T-helper 2 cell treated with Interferon-gamma antibody and Interleukin-4, amounts not matched to agents 5 μg/mL and 100 μg/mL, for 36 hours (primary cell): ENCODE results near the gene ARHGEF6.
A peak's percentile ranks its signal among the peaks of the same experiment; 100 is the strongest.

Experiments
- DNase-seq: peaks from one replicate; pipeline ENCODE4 v3.0.0; 2021; ENCODE audit warnings: low spot score
- H3K27ac Mint-ChIP-seq: one replicate; pipeline ENCODE4 v1.8.0; 2021; ENCODE audit warnings: mild to moderate bottlenecking, mixed read lengths
- H3K27me3 Mint-ChIP-seq: one replicate; pipeline ENCODE4 v1.8.0; 2021; ENCODE audit warnings: low read depth, mixed read lengths
- H3K36me3 Mint-ChIP-seq: one replicate; pipeline ENCODE4 v1.8.0; 2021; ENCODE audit warnings: low read depth, mixed read lengths
- H3K4me1 Mint-ChIP-seq: one replicate; pipeline ENCODE4 v1.8.0; 2021; ENCODE audit warnings: low read depth, mixed read lengths
- H3K4me3 Mint-ChIP-seq: one replicate; pipeline ENCODE4 v1.8.0; 2022; ENCODE audit warnings: mild to moderate bottlenecking, moderate library complexity, mixed read lengths
- H3K9me3 Mint-ChIP-seq: one replicate; pipeline ENCODE4 v1.8.0; 2021; ENCODE audit warnings: mixed read lengths

ARHGEF6 gene

GRCh38 chrX:136674270-136674985 lies 106.3 kb downstream of the ARHGEF6 start:
- Mint-ChIP-seq H3K4me1 (peaks cover 80% of the 10 kb centered on the region), H3K36me3 (peaks cover 75% of the 10 kb centered on the region), H3K27me3 (no peaks in the 10 kb centered on the region), H3K27ac (peak overlapping the region; percentile 95), H3K9me3 (no peaks in the 10 kb centered on the region), H3K4me3 (peak overlapping the region; percentile 72)
- DNase-seq = no peak

GRCh38 chrX:136671006-136671610 lies 109.6 kb downstream of the ARHGEF6 start:
- Mint-ChIP-seq H3K27ac (peak overlapping the region; percentile 7), H3K27me3 (no peaks in the 10 kb centered on the region), H3K36me3 (peaks cover 80% of the 10 kb centered on the region), H3K9me3 (no peaks in the 10 kb centered on the region), H3K4me1 (peaks cover 75% of the 10 kb centered on the region), H3K4me3 (no peak overlapping the region)
- no peak for DNase-seq

- peaks cover 66% of the 10 kb centered on the region for H3K4me1 Mint-ChIP-seq
- H3K27me3 Mint-ChIP-seq = no peaks in the 10 kb centered on the region
- no peak for DNase-seq
- H3K36me3 Mint-ChIP-seq = peaks cover 86% of the 10 kb centered on the region
- H3K27ac Mint-ChIP-seq = peak overlapping the region; percentile 89
- H3K4me3 Mint-ChIP-seq = peak overlapping the region; percentile 49
- H3K9me3 Mint-ChIP-seq = peaks cover 14% of the 10 kb centered on the region
Observed at GRCh38 chrX:136667446-136668168, 113.1 kb downstream of the ARHGEF6 start.

GRCh38 chrX:136666088-136666487 lies 114.6 kb downstream of the ARHGEF6 start:
- peak overlapping the region; percentile 43 for H3K27ac Mint-ChIP-seq
- peaks cover 64% of the 10 kb centered on the region for H3K4me1 Mint-ChIP-seq
- no peak overlapping the region for H3K4me3 Mint-ChIP-seq
- peaks cover 14% of the 10 kb centered on the region for H3K9me3 Mint-ChIP-seq
- no peak for DNase-seq
- H3K36me3 Mint-ChIP-seq = peaks cover 83% of the 10 kb centered on the region
- no peaks in the 10 kb centered on the region for H3K27me3 Mint-ChIP-seq

GRCh38 chrX:136665258-136665900 lies 115.4 kb downstream of the ARHGEF6 start:
- H3K36me3 Mint-ChIP-seq = peaks cover 83% of the 10 kb centered on the region
- peaks cover 14% of the 10 kb centered on the region for H3K9me3 Mint-ChIP-seq
- peak overlapping the region; percentile 60 for H3K4me3 Mint-ChIP-seq
- H3K27ac Mint-ChIP-seq = peak overlapping the region; percentile 78
- H3K27me3 Mint-ChIP-seq = no peaks in the 10 kb centered on the region
- peaks cover 64% of the 10 kb centered on the region for H3K4me1 Mint-ChIP-seq
- no peak for DNase-seq

GRCh38 chrX:136662976-136663375 lies 117.8 kb downstream of the ARHGEF6 start:
- Mint-ChIP-seq H3K27ac (peak overlapping the region; percentile 91), H3K4me1 (peaks cover 63% of the 10 kb centered on the region), H3K9me3 (peaks cover 14% of the 10 kb centered on the region), H3K4me3 (peak overlapping the region; percentile 59), H3K27me3 (no peaks in the 10 kb centered on the region), H3K36me3 (peaks cover 85% of the 10 kb centered on the region)
- DNase-seq = no peak

- H3K27me3 Mint-ChIP-seq = no peaks in the 10 kb centered on the region
- no peak for DNase-seq
- H3K36me3 Mint-ChIP-seq = peaks cover 85% of the 10 kb centered on the region
- peaks cover 62% of the 10 kb centered on the region for H3K4me1 Mint-ChIP-seq
- H3K9me3 Mint-ChIP-seq = peaks cover 14% of the 10 kb centered on the region
- peak overlapping the region; percentile 59 for H3K4me3 Mint-ChIP-seq
- peak overlapping the region; percentile 91 for H3K27ac Mint-ChIP-seq
Observed at GRCh38 chrX:136662104-136662503, 118.6 kb downstream of the ARHGEF6 start.

- Mint-ChIP-seq H3K27ac (peak overlapping the region; percentile 74), H3K4me3 (peak overlapping the region; percentile 76), H3K9me3 (peaks cover 14% of the 10 kb centered on the region), H3K36me3 (peaks cover 89% of the 10 kb centered on the region), H3K4me1 (peaks cover 70% of the 10 kb centered on the region), H3K27me3 (no peaks in the 10 kb centered on the region)
- DNase-seq = no peak
Observed at GRCh38 chrX:136660896-136661295, 119.8 kb downstream of the ARHGEF6 start.

- Mint-ChIP-seq H3K9me3 (peaks cover 5% of the 10 kb centered on the region), H3K4me1 (peaks cover 75% of the 10 kb centered on the region), H3K4me3 (peak overlapping the region; percentile 100), H3K27ac (peak overlapping the region; percentile 87), H3K36me3 (peaks cover 90% of the 10 kb centered on the region), H3K27me3 (no peaks in the 10 kb centered on the region)
- DNase-seq = no peak
Observed at GRCh38 chrX:136659174-136659573, 121.6 kb downstream of the ARHGEF6 start.

GRCh38 chrX:136658151-136658550 lies 122.6 kb downstream of the ARHGEF6 start:
- peak overlapping the region; percentile 100 for H3K4me3 Mint-ChIP-seq

GRCh38 chrX:136656361-136656964 lies 124.3 kb downstream of the ARHGEF6 start:
- H3K9me3 Mint-ChIP-seq = no peaks in the 10 kb centered on the region
- H3K27ac Mint-ChIP-seq = peak overlapping the region; percentile 85
- no peak for DNase-seq
- H3K4me3 Mint-ChIP-seq = peak overlapping the region; percentile 100
- peaks cover 98% of the 10 kb centered on the region for H3K36me3 Mint-ChIP-seq
- peaks cover 68% of the 10 kb centered on the region for H3K4me1 Mint-ChIP-seq
- no peaks in the 10 kb centered on the region for H3K27me3 Mint-ChIP-seq

More at GRCh38 chrX:136658151-136658550, 122.6 kb downstream of the ARHGEF6 start:
- no peaks in the 10 kb centered on the region for H3K27me3 Mint-ChIP-seq
- no peaks in the 10 kb centered on the region for H3K9me3 Mint-ChIP-seq
- DNase-seq = no peak
- H3K27ac Mint-ChIP-seq = peak overlapping the region; percentile 87
- H3K36me3 Mint-ChIP-seq = peaks cover 94% of the 10 kb centered on the region
- H3K4me1 Mint-ChIP-seq = peaks cover 71% of the 10 kb centered on the region

GRCh38 chrX:136652822-136653723 lies 127.7 kb downstream of the ARHGEF6 start:
- peak overlapping the region; percentile 100 for H3K4me3 Mint-ChIP-seq
- no peaks in the 10 kb centered on the region for H3K9me3 Mint-ChIP-seq
- peaks cover 45% of the 10 kb centered on the region for H3K4me1 Mint-ChIP-seq

More at GRCh38 chrX:136652822-136653723, 127.7 kb downstream of the ARHGEF6 start:
- Mint-ChIP-seq H3K27me3 (no peaks in the 10 kb centered on the region), H3K27ac (peak overlapping the region; percentile 96), H3K36me3 (peaks cover 97% of the 10 kb centered on the region)
- peak; percentile 49 for DNase-seq
